HepG2 (cell line): Measurements from ENCODE around the gene WNT5B. TPM values are rescaled to one million over a fixed set of nuclear protein-coding genes. Genes with fewer than 3 reads are reported as not detected.
A peak's percentile ranks its signal among the peaks of the same experiment; 100 is the strongest.

Experiments
- ARID2 ChIP-seq: sonication (generic); formaldehyde crosslinking; IDR thresholded peaks from 2 replicates; pipeline ENCODE4 v1.8.1; 2022; ENCODE audit warnings: mild to moderate bottlenecking, missing genetic modification reagents, borderline replicate concordance
- BATF2 ChIP-seq: sonication (generic); formaldehyde crosslinking; IDR thresholded peaks from 2 replicates; pipeline ENCODE4 v1.8.0; 2022; ENCODE audit warnings: mild to moderate bottlenecking, missing genetic modification reagents, moderate library complexity
- CENPBD1 ChIP-seq: sonication (generic); formaldehyde crosslinking; IDR thresholded peaks from 2 replicates; pipeline ENCODE4 v1.8.0; 2022; ENCODE audit warnings: missing genetic modification reagents, low read depth, mild to moderate bottlenecking, borderline replicate concordance
- FOXA3 ChIP-seq: IDR thresholded peaks from 2 replicates; pipeline ENCODE4 v1.6.1; 2016; ENCODE audit warnings: missing genetic modification reagents, missing compliant biosample characterization
- FOXP4 ChIP-seq: sonication (generic); formaldehyde crosslinking; IDR thresholded peaks from 2 replicates; pipeline ENCODE4 v1.4.0; 2020; ENCODE audit warnings: missing genetic modification reagents
- HNF1B ChIP-seq: sonication (generic); formaldehyde crosslinking; IDR thresholded peaks from 2 replicates; pipeline ENCODE4 v1.5.1; 2020; ENCODE audit warnings: mild to moderate bottlenecking, moderate library complexity, missing genetic modification reagents
- JUND ChIP-seq: sonication (generic); formaldehyde crosslinking; IDR thresholded peaks from 2 replicates; pipeline ENCODE4 v1.8.0; 2022; ENCODE audit warnings: mild to moderate bottlenecking, missing genetic modification reagents
- KDM5A ChIP-seq: fragments of 200-600 bp; sonication (generic); IDR thresholded peaks from 2 replicates; pipeline ENCODE4 v1.7.0; 2018; ENCODE audit warnings: antibody characterized with exemption, mild to moderate bottlenecking, low read length, borderline replicate concordance
- KDM5B ChIP-seq: sonication (generic); formaldehyde crosslinking; IDR thresholded peaks from 2 replicates; pipeline ENCODE4 v1.4.0; 2020; ENCODE audit warnings: missing genetic modification reagents, mild to moderate bottlenecking, borderline replicate concordance
- NCOA5 ChIP-seq: sonication (generic); formaldehyde crosslinking; IDR thresholded peaks from 2 replicates; pipeline ENCODE4 v1.4.0; 2020; ENCODE audit warnings: missing genetic modification reagents
- POLR2AphosphoS2 ChIP-seq: IDR thresholded peaks from 2 replicates; pipeline ENCODE4 v1.6.1; 2011; ENCODE audit warnings: low read depth, low read length, improper control_type of control experiment
- SRSF4 ChIP-seq: fragments of 200-400 bp; formaldehyde crosslinking; IDR thresholded peaks from one replicate; pipeline ENCODE4 v1.6.1; 2018; ENCODE audit warnings: mild to moderate bottlenecking, low read depth, low read length, moderate library complexity; ENCODE audit not compliant: poor library complexity, severe bottlenecking
- STAG1 ChIP-seq: sonication (generic); formaldehyde crosslinking; IDR thresholded peaks from 2 replicates; pipeline ENCODE4 v1.4.0; 2020; ENCODE audit warnings: missing genetic modification reagents
- ZBTB34 ChIP-seq: sonication (generic); formaldehyde crosslinking; IDR thresholded peaks from 2 replicates; pipeline ENCODE4 v1.8.0; 2022; ENCODE audit warnings: mild to moderate bottlenecking, missing genetic modification reagents
- ZFP91 ChIP-seq: sonication (generic); formaldehyde crosslinking; IDR thresholded peaks from 2 replicates; pipeline ENCODE4 v1.9.0; 2022; ENCODE audit warnings: missing genetic modification reagents, mild to moderate bottlenecking, borderline replicate concordance
- ZMYM2 ChIP-seq: sonication (generic); formaldehyde crosslinking; IDR thresholded peaks from 2 replicates; pipeline ENCODE4 v1.8.0; 2022; ENCODE audit warnings: mild to moderate bottlenecking, missing genetic modification reagents
- ZNF354B ChIP-seq: sonication (generic); formaldehyde crosslinking; IDR thresholded peaks from 2 replicates; pipeline ENCODE4 v1.8.0; 2022; ENCODE audit warnings: mild to moderate bottlenecking, missing genetic modification reagents
- ZNF382 ChIP-seq: sonication (generic); formaldehyde crosslinking; IDR thresholded peaks from 2 replicates; pipeline ENCODE4 v1.5.0; 2020; ENCODE audit warnings: missing genetic modification reagents, mild to moderate bottlenecking, borderline replicate concordance
- ZNF446 ChIP-seq: sonication (generic); formaldehyde crosslinking; IDR thresholded peaks from 2 replicates; pipeline ENCODE4 v1.5.0; 2020; ENCODE audit warnings: mild to moderate bottlenecking, missing genetic modification reagents
- ZNF580 ChIP-seq: IDR thresholded peaks from 2 replicates; pipeline ENCODE4 v1.6.1; 2016; ENCODE audit warnings: low read depth, borderline replicate concordance
- ZNF616 ChIP-seq: sonication (generic); formaldehyde crosslinking; IDR thresholded peaks from 2 replicates; pipeline ENCODE4 v1.5.0; 2020; ENCODE audit warnings: low read depth, mild to moderate bottlenecking, missing genetic modification reagents
- polyA plus RNA-seq, 8 experiments: library from polyadenylated mRNA; depleted of rRNA in 3 of 8; stranded (reverse) in 7 of 8; unstranded in 1 of 8; fragments of >200 nt; fragmentation: Illumina TruSeq in 4 of 8; extraction: Trizol in 4 of 8; gene quantifications; 2 replicates each; pipeline versions ENCODE4 v1.2.1 to v1.2.3, GENCODE V29; 2011 to 2016; ENCODE audit warnings: low read depth in 4 of 8, missing spikeins in 1 of 8, mixed read lengths in 1 of 8; ENCODE audit not compliant: insufficient read depth in 1 of 8
- total RNA-seq, 5 experiments: library from RNA; depleted of rRNA; stranded (reverse); fragments of >200 nt; fragmentation: Illumina TruSeq; extraction: Trizol; gene quantifications; 2 replicates each; pipeline ENCODE4 v1.2.3, GENCODE V29; 2016; ENCODE audit warnings: low read depth in 1 of 5

Gene WNT5B
- total and polyA plus RNA-seq, 2 of the 13 experiments (the other 11 are each of a cell fraction or from before 2014, with no cell fraction given) = 0.04 TPM; not detected in 1

- TF ChIP-seq ZMYM2 (CRISPR knock-in tag) = no peak
- TF ChIP-seq ZNF354B (CRISPR knock-in tag) = no peak
- no peak for TF ChIP-seq ZNF616 (CRISPR knock-in tag)
- TF ChIP-seq FOXA3 = no peak
- TF ChIP-seq CENPBD1 (CRISPR knock-in tag) = no peak
- no peak for TF ChIP-seq ZBTB34
- TF ChIP-seq JUND (CRISPR knock-in tag) = no peak
- TF ChIP-seq STAG1 (CRISPR knock-in tag) = no peak
- TF ChIP-seq KDM5B = no peak
- no peak for TF ChIP-seq ZNF382
- no peak; the same call in 1 of the 2 replicates for TF ChIP-seq FOXP4 (CRISPR knock-in tag)
- no peak for TF ChIP-seq ZNF580 (CRISPR knock-in tag)
- TF ChIP-seq SRSF4 = no peak
- no peak for TF ChIP-seq BATF2 (CRISPR knock-in tag)
- TF ChIP-seq KDM5A = 0 out of 2 replicates have a peak, but pooled peaks have one; percentile 5
- TF ChIP-seq ARID2 (CRISPR knock-in tag) = no peak
- 0 out of 2 replicates have a peak, but pooled peaks have one; percentile 37 for TF ChIP-seq ZFP91 (CRISPR knock-in tag)
- no peak for TF ChIP-seq HNF1B (CRISPR knock-in tag)
- no peak for TF ChIP-seq POLR2AphosphoS2
- no peak for TF ChIP-seq ZNF446 (CRISPR knock-in tag)
- no peak for TF ChIP-seq NCOA5 (CRISPR knock-in tag)
Measured at GRCh38 chr12:1594261-1595025, 34.6 kb upstream of the WNT5B start, which contains the start of gene FBXL14 (continued).
